Stimulated activated CD4-positive, alpha-beta T cell treated with anti-CD3 and anti-CD28 coated beads, Interleukin-15, amount 100 ng/mL, for 48 hours (primary cell): Measurements from ENCODE around the gene C13orf42.

Experiments used
- DNase-seq, 2 donors: peaks; one replicate each; pipeline ENCODE4 v3.0.0-alpha.2; 2020; ENCODE audit warnings: low read depth in 2 of 2

C13orf42 gene

GRCh38 chr13:51065372-51066090 is 45.5 kb downstream of the C13orf42 start:
- DNase-seq: no peak

- DNase-seq: no peak
Measured at GRCh38 chr13:51064753-51065152, 46.3 kb downstream of the C13orf42 start.

GRCh38 chr13:51063909-51064308 is 47.2 kb downstream of the C13orf42 start:
- DNase-seq: no peak

- DNase-seq: no peak
Measured at GRCh38 chr13:51058461-51059167, 52.5 kb downstream of the C13orf42 start.

- no peak for DNase-seq
Measured at GRCh38 chr13:51057906-51058305, 53.2 kb downstream of the C13orf42 start.

GRCh38 chr13:51057001-51057400 is 54.1 kb downstream of the C13orf42 start:
- no peak for DNase-seq

- no peak for DNase-seq
Measured at GRCh38 chr13:51052581-51052980, 58.5 kb downstream of the C13orf42 start.

GRCh38 chr13:51050021-51050830 is 60.8 kb downstream of the C13orf42 start:
- DNase-seq: no peak

- DNase-seq: no peak
Measured at GRCh38 chr13:51048616-51049015, 62.5 kb downstream of the C13orf42 start.

GRCh38 chr13:51048166-51048461 is 63.0 kb downstream of the C13orf42 start:
- no peak for DNase-seq

- DNase-seq: no peak
Measured at GRCh38 chr13:51047434-51048165, 63.5 kb downstream of the C13orf42 start.

GRCh38 chr13:51045451-51045850 is 65.6 kb downstream of the C13orf42 start:
- DNase-seq: no peak

- no peak for DNase-seq
Measured at GRCh38 chr13:51044023-51044665, 66.9 kb downstream of the C13orf42 start.

GRCh38 chr13:51043310-51043709 is 67.8 kb downstream of the C13orf42 start:
- DNase-seq: no peak

GRCh38 chr13:51041710-51042109 is 69.4 kb downstream of the C13orf42 start:
- DNase-seq: no peak

GRCh38 chr13:51041126-51041525 is 69.9 kb downstream of the C13orf42 start:
- no peak for DNase-seq

GRCh38 chr13:51040431-51040830 is 70.6 kb downstream of the C13orf42 start:
- no peak for DNase-seq

GRCh38 chr13:51036418-51036817 is 74.7 kb downstream of the C13orf42 start:
- DNase-seq: no peak

- DNase-seq: no peak
Measured at GRCh38 chr13:51035978-51036377, 75.1 kb downstream of the C13orf42 start.

GRCh38 chr13:51035469-51035868 is 75.6 kb downstream of the C13orf42 start:
- no peak for DNase-seq

GRCh38 chr13:51034906-51035305 is 76.2 kb downstream of the C13orf42 start:
- DNase-seq: no peak
